ENCODE measurements around the gene TBCEL.

- TF ChIP-seq CTCF (IDR thresholded peaks at IDR 0.05), result no peak
- no peak for TF ChIP-seq POLR2A (IDR thresholded peaks at IDR 0.05)
These were observed 34.0 kb downstream of the TBCEL start for GRCh38 chr11:121057922-121058321.
